ENCODE measurements around the gene FGFR2. TPM values are rescaled to one million over a fixed set of nuclear protein-coding genes. Genes with fewer than 3 reads are reported as not detected.

FGFR2 gene
- total RNA-seq, 1 donor from 2014 or later, result 11.8 TPM

GRCh38 chr10:121459622-121460453 lies 138.4 kb downstream of the FGFR2 start:
- no peaks in the 10 kb centered on the region for H3K36me3 ChIP-seq (ENCODE audit: insufficient read depth, low read length)
- peaks cover 13% of the 10 kb centered on the region for H3K4me1 ChIP-seq (ENCODE audit: insufficient read depth, low read length)
- TF ChIP-seq EZH2 (IDR thresholded peaks at IDR 0.05; ENCODE audit: insufficient read depth, low read length), result no peak
- TF ChIP-seq CTCF (IDR thresholded peaks at IDR 0.05; ENCODE audit: insufficient read depth, low read depth, low read length), result no peak
- no peak overlapping the region for H3K27ac ChIP-seq (ENCODE audit: low read depth, low read length)
- Mint-ChIP-seq H3K27me3 (ENCODE audit: low read depth, unreplicated experiment) (peaks cover 12% of the 10 kb centered on the region), H3K36me3 (ENCODE audit: low read depth, unreplicated experiment) (peaks cover 2% of the 10 kb centered on the region), H3K4me3 (ENCODE audit: unreplicated experiment) (no peak overlapping the region), H3K4me1 (ENCODE audit: low read depth, unreplicated experiment) (peaks cover 25% of the 10 kb centered on the region), H3K9me3 (ENCODE audit: unreplicated experiment) (peaks cover 11% of the 10 kb centered on the region), H3K27ac (ENCODE audit: unreplicated experiment) (peak overlapping the region; percentile 71)
- no peaks in the 10 kb centered on the region for H3K79me2 ChIP-seq (ENCODE audit: insufficient read depth, low read length)
- no peak for FAIRE-seq
- H3K9ac ChIP-seq (ENCODE audit: low read length), result peak overlapping the region; percentile 38
- no peaks in the 10 kb centered on the region for H4K20me1 ChIP-seq (ENCODE audit: insufficient read depth, low read length)
- no peaks in the 10 kb centered on the region for H3K27me3 ChIP-seq (ENCODE audit: insufficient read depth, low read length)
- H2AFZ ChIP-seq (ENCODE audit: low read depth, low read length), result no peak overlapping the region
- no peaks in the 10 kb centered on the region for H3K9me3 ChIP-seq (ENCODE audit: insufficient read depth, low read depth, low read length)
- DNase-seq (ENCODE audit: low read depth), result peak; percentile 79
- no peak overlapping the region for H3K4me3 ChIP-seq (ENCODE audit: insufficient read depth, low read depth, low read length)
- peak overlapping the region; percentile 70 for H3K4me2 ChIP-seq (ENCODE audit: low read length)

GRCh38 chr10:121459279-121459621 lies 139.0 kb downstream of the FGFR2 start:
- Mint-ChIP-seq H3K4me1 (ENCODE audit: low read depth, unreplicated experiment) (peaks cover 25% of the 10 kb centered on the region), H3K9me3 (ENCODE audit: unreplicated experiment) (peaks cover 11% of the 10 kb centered on the region), H3K4me3 (ENCODE audit: unreplicated experiment) (no peak overlapping the region), H3K27me3 (ENCODE audit: low read depth, unreplicated experiment) (peaks cover 8% of the 10 kb centered on the region), H3K27ac (ENCODE audit: unreplicated experiment) (peak overlapping the region; percentile 71), H3K36me3 (ENCODE audit: low read depth, unreplicated experiment) (peaks cover 2% of the 10 kb centered on the region)
- no peaks in the 10 kb centered on the region for H3K36me3 ChIP-seq (ENCODE audit: insufficient read depth, low read length)
- no peak overlapping the region for H3K4me3 ChIP-seq (ENCODE audit: insufficient read depth, low read depth, low read length)
- H3K27ac ChIP-seq (ENCODE audit: low read depth, low read length), result no peak overlapping the region
- FAIRE-seq (no peak), DNase-seq (ENCODE audit: low read depth) (no peak)
- no peaks in the 10 kb centered on the region for H4K20me1 ChIP-seq (ENCODE audit: insufficient read depth, low read length)
- peaks cover 13% of the 10 kb centered on the region for H3K4me1 ChIP-seq (ENCODE audit: insufficient read depth, low read length)
- no peaks in the 10 kb centered on the region for H3K79me2 ChIP-seq (ENCODE audit: insufficient read depth, low read length)
- H3K4me2 ChIP-seq (ENCODE audit: low read length), result peak overlapping the region; percentile 70
- H3K9ac ChIP-seq (ENCODE audit: low read length), result peak overlapping the region; percentile 38
- TF ChIP-seq EZH2 (IDR thresholded peaks at IDR 0.05; ENCODE audit: insufficient read depth, low read length) (no peak), CTCF (IDR thresholded peaks at IDR 0.05; ENCODE audit: insufficient read depth, low read depth, low read length) (no peak)
- H3K27me3 ChIP-seq (ENCODE audit: insufficient read depth, low read length), result no peaks in the 10 kb centered on the region
- no peaks in the 10 kb centered on the region for H3K9me3 ChIP-seq (ENCODE audit: insufficient read depth, low read depth, low read length)
- H2AFZ ChIP-seq (ENCODE audit: low read depth, low read length), result no peak overlapping the region

GRCh38 chr10:121457729-121458128 lies 140.5 kb downstream of the FGFR2 start:
- peaks cover 25% of the 10 kb centered on the region for H3K4me1 Mint-ChIP-seq (ENCODE audit: low read depth, unreplicated experiment)
- no peak overlapping the region for H3K4me2 ChIP-seq (ENCODE audit: low read length)
- TF ChIP-seq CTCF (IDR thresholded peaks at IDR 0.05; ENCODE audit: insufficient read depth, low read depth, low read length) (no peak), EZH2 (IDR thresholded peaks at IDR 0.05; ENCODE audit: insufficient read depth, low read length) (no peak)
- peaks cover 13% of the 10 kb centered on the region for H3K4me1 ChIP-seq (ENCODE audit: insufficient read depth, low read length)
- H3K36me3 Mint-ChIP-seq (ENCODE audit: low read depth, unreplicated experiment), result peaks cover 2% of the 10 kb centered on the region
- H3K79me2 ChIP-seq (ENCODE audit: insufficient read depth, low read length), result no peaks in the 10 kb centered on the region
- FAIRE-seq, result no peak
- H3K9me3 ChIP-seq (ENCODE audit: insufficient read depth, low read depth, low read length), result no peaks in the 10 kb centered on the region
- no peaks in the 10 kb centered on the region for H3K36me3 ChIP-seq (ENCODE audit: insufficient read depth, low read length)
- no peaks in the 10 kb centered on the region for H4K20me1 ChIP-seq (ENCODE audit: insufficient read depth, low read length)
- H3K27ac ChIP-seq (ENCODE audit: low read depth, low read length), result no peak overlapping the region
- no peak overlapping the region for H3K27ac Mint-ChIP-seq (ENCODE audit: unreplicated experiment)
- no peaks in the 10 kb centered on the region for H3K27me3 Mint-ChIP-seq (ENCODE audit: low read depth, unreplicated experiment)
- no peak for DNase-seq (ENCODE audit: low read depth)
- no peak overlapping the region for H3K4me3 Mint-ChIP-seq (ENCODE audit: unreplicated experiment)
- no peak overlapping the region for H3K4me3 ChIP-seq (ENCODE audit: insufficient read depth, low read depth, low read length)
- H3K9me3 Mint-ChIP-seq (ENCODE audit: unreplicated experiment), result peaks cover 11% of the 10 kb centered on the region
- H3K9ac ChIP-seq (ENCODE audit: low read length), result no peak overlapping the region
- H2AFZ ChIP-seq (ENCODE audit: low read depth, low read length), result no peak overlapping the region
- H3K27me3 ChIP-seq (ENCODE audit: insufficient read depth, low read length), result no peaks in the 10 kb centered on the region

Measured in astrocyte (in vitro differentiated cells and primary cell).